ENCODE results near the gene RGS1. TPM values are rescaled to one million over a fixed set of nuclear protein-coding genes. Genes with fewer than 3 reads are reported as not detected.

Gene RGS1
- total RNA-seq, 2 donors from 2014 or later = 22.8 to 24.7 TPM

- Histone ChIP-seq H3K4me3 (no peak overlapping the region), H3K4me1 (no peaks in the 10 kb centered on the region), H3K27ac (no peak overlapping the region)
Observed at GRCh38 chr1:192549937-192550336, 25.6 kb upstream of the RGS1 start.

DNA sequence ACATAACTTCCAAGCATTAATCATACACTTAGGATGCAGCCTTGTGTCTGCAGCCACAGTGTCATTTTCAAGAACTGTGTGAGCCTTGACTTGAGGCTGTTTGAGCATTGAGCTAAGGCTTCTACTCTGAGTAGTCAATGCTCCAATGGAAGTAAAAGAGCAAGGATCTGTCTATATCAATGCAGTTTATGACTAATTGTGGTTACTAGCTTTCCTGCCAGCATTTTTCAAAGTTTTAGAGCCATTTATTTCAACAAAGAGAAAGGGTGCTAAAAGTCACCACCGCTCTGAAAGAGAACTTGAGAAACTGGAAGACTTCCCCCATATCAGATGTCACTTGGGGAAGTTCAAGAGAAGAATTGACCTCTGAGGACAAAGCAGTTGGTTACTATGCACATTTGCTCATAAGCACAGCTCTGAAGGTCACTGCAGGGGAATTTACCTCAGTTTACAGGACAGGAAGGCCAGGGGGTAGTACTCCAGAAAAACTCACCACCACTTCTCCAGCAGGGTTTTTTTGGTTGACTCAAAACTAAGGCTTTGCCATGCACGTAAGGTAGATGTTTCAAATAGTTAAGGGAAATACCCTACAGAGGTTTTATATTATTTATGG lies 24.5 kb upstream of the RGS1 start:
- Histone ChIP-seq H3K9me3 (no peaks in the 10 kb centered on the region), H3K4me1 (no peaks in the 10 kb centered on the region), H3K27ac (no peak overlapping the region), H3K36me3 (no peaks in the 10 kb centered on the region), H3K4me3 (no peak overlapping the region), H3K27me3 (no peaks in the 10 kb centered on the region)
- DNase-seq (ENCODE audit: low spot score) = no peak
- TF ChIP-seq, protein P1, sequence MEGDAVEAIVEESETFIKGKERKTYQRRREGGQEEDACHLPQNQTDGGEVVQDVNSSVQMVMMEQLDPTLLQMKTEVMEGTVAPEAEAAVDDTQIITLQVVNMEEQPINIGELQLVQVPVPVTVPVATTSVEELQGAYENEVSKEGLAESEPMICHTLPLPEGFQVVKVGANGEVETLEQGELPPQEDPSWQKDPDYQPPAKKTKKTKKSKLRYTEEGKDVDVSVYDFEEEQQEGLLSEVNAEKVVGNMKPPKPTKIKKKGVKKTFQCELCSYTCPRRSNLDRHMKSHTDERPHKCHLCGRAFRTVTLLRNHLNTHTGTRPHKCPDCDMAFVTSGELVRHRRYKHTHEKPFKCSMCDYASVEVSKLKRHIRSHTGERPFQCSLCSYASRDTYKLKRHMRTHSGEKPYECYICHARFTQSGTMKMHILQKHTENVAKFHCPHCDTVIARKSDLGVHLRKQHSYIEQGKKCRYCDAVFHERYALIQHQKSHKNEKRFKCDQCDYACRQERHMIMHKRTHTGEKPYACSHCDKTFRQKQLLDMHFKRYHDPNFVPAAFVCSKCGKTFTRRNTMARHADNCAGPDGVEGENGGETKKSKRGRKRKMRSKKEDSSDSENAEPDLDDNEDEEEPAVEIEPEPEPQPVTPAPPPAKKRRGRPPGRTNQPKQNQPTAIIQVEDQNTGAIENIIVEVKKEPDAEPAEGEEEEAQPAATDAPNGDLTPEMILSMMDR (IDR thresholded peaks at IDR 0.05) = no peak

More at GRCh38 chr1:192549937-192550336, 25.6 kb upstream of the RGS1 start:
- Histone ChIP-seq H3K9me3 (no peaks in the 10 kb centered on the region), H3K27me3 (no peaks in the 10 kb centered on the region), H3K36me3 (no peaks in the 10 kb centered on the region)
- DNase-seq (ENCODE audit: low spot score) = no peak
- TF ChIP-seq, protein P1 (IDR thresholded peaks at IDR 0.05) = no peak

DNA sequence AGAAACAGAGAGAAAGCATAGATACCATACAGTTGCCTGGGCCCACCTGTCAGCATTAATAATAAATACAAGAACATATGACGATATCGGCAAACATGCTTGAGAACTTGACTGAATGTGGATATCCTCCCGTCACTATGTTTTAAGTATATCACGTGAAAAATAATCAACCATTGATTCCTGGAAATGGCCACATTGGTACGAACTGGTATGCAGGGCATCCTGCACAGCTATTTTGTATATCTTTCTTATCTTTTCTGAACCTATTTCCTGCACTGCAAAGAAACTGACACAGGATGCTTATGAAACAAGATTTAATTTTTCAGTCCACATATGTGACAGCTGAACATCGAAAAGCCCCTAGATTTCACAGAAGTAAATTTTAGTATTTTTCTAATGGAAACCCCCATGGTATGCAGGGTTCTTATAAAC lies 22.8 kb upstream of the RGS1 start:
- TF ChIP-seq, protein P1 (IDR thresholded peaks at IDR 0.05) = no peak
- no peak overlapping the region for H3K27ac ChIP-seq
- H3K27me3 ChIP-seq = no peaks in the 10 kb centered on the region
- no peak for DNase-seq (ENCODE audit: low spot score)
- no peaks in the 10 kb centered on the region for H3K9me3 ChIP-seq
- H3K4me3 ChIP-seq = no peak overlapping the region
- H3K4me1 ChIP-seq = no peaks in the 10 kb centered on the region
- H3K36me3 ChIP-seq = no peaks in the 10 kb centered on the region

GRCh38 chr1:192553741-192554140 lies 21.8 kb upstream of the RGS1 start:
- no peaks in the 10 kb centered on the region for H3K36me3 ChIP-seq
- H3K9me3 ChIP-seq = no peaks in the 10 kb centered on the region
- no peak for DNase-seq (ENCODE audit: low spot score)
- H3K27ac ChIP-seq = no peak overlapping the region
- TF ChIP-seq, protein P1 (IDR thresholded peaks at IDR 0.05) = no peak
- H3K4me1 ChIP-seq = no peaks in the 10 kb centered on the region
- no peak overlapping the region for H3K4me3 ChIP-seq
- no peaks in the 10 kb centered on the region for H3K27me3 ChIP-seq

- Histone ChIP-seq H3K9me3 (no peaks in the 10 kb centered on the region), H3K27ac (no peak overlapping the region), H3K4me1 (no peaks in the 10 kb centered on the region), H3K36me3 (no peaks in the 10 kb centered on the region), H3K27me3 (no peaks in the 10 kb centered on the region), H3K4me3 (no peak overlapping the region)
- TF ChIP-seq, protein P1 (IDR thresholded peaks at IDR 0.05) = no peak
- no peak for DNase-seq (ENCODE audit: low spot score)
Observed at GRCh38 chr1:192554904-192555303, 20.7 kb upstream of the RGS1 start.

DNA sequence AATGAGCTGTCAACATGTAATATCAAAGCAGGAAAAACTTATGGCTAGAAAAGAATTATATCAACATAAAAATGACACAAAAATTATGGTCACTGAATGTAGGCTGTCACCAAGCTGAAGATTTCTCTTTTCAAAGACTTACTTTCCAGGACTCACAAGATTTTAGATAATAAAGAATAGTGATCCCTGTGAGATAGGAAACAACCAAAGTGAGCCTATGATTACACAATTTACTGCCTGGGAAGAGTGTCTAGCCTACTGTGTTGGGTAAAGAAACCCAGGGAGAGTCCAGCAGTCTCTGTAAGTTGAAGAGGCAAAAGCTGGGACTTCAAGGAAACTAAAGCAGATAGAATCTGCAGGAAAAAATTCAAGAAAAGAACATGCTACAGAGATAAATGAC lies 20.2 kb upstream of the RGS1 start:
- no peak overlapping the region for H3K4me3 ChIP-seq
- TF ChIP-seq, protein P1 (IDR thresholded peaks at IDR 0.05) = no peak

More for the DNA sequence above, 20.2 kb upstream of the RGS1 start:
- no peaks in the 10 kb centered on the region for H3K4me1 ChIP-seq
- no peak for DNase-seq (ENCODE audit: low spot score)
- H3K9me3 ChIP-seq = no peaks in the 10 kb centered on the region
- no peaks in the 10 kb centered on the region for H3K36me3 ChIP-seq
- H3K27me3 ChIP-seq = no peaks in the 10 kb centered on the region
- H3K27ac ChIP-seq = no peak overlapping the region
